Naive thymus-derived CD8-positive, alpha-beta T cell (primary cell): ENCODE data around the gene ITIH1. TPM values are rescaled to one million over a fixed set of nuclear protein-coding genes. Genes with fewer than 3 reads are reported as not detected.

Experiments used
- ATAC-seq, 2 donors: fragments of 150-1000 bp; cut with Tn5 transposase in 1 of 2; sonication (Bioruptor Pico), chemical (Tn5 transposase) in 1 of 2; 1 replicate in 1 of 2; 2 replicates in 1 of 2; pipeline ENCODE4 v1.10.0; 2021; ENCODE audit warnings: mild to moderate bottlenecking in 2 of 2, moderate library complexity in 2 of 2
- POLR2A ChIA-PET: fragments of 350-600 bp; sonication (Branson Sonifier 250); formaldehyde crosslinking; loops from one replicate; lab custom pipeline; 2021; ENCODE audit warnings: antibody characterized with exemption; lab: Charles Lee
- DNase-seq, 10 donors: peaks; one replicate each; pipeline versions ENCODE4 v3.0.0 to v3.0.0-alpha.2; 2020 to 2022
- H3K27ac Mint-ChIP-seq, 10 donors: one replicate each; pipeline ENCODE4 v1.8.0; 2020 to 2022; ENCODE audit warnings: mild to moderate bottlenecking in 10 of 10, mixed read lengths in 10 of 10, moderate library complexity in 4 of 10, inconsistent platforms in 1 of 10
- H3K27me3 Mint-ChIP-seq, 5 donors: one replicate each; pipeline ENCODE4 v1.8.0; 2021 to 2022; ENCODE audit warnings: mixed read lengths in 5 of 5
- H3K36me3 Mint-ChIP-seq, 3 donors: one replicate each; pipeline ENCODE4 v1.8.0; 2020 to 2022; ENCODE audit warnings: mixed read lengths in 3 of 3, mild to moderate bottlenecking in 2 of 3, inconsistent platforms in 1 of 3
- H3K4me1 Mint-ChIP-seq, 4 donors: one replicate each; pipeline ENCODE4 v1.8.0; 2021 to 2022; ENCODE audit warnings: mixed read lengths in 4 of 4
- H3K4me3 Mint-ChIP-seq, 10 donors: one replicate each; pipeline ENCODE4 v1.8.0; 2020 to 2022; ENCODE audit warnings: mild to moderate bottlenecking in 10 of 10, mixed read lengths in 10 of 10, moderate library complexity in 6 of 10, inconsistent platforms in 1 of 10
- H3K9me3 Mint-ChIP-seq, 9 donors: one replicate each; pipeline ENCODE4 v1.8.0; 2020 to 2022; ENCODE audit warnings: mixed read lengths in 9 of 9, mild to moderate bottlenecking in 3 of 9, inconsistent platforms in 1 of 9, moderate library complexity in 1 of 9
- polyA plus RNA-seq, 3 donors: library from polyadenylated mRNA; unstranded; fragments of 300-500 nt; fragmentation: Illumina TruSeq; gene quantifications; one replicate each; pipeline ENCODE4 v1.2.3, GENCODE V29; 2021
- total RNA-seq, 8 experiments: library from RNA in 2 of 8; stranded (reverse) in 2 of 8; gene quantifications; one replicate each; pipeline ENCODE4 v1.2.3 and lab custom pipeline; 2021 to 2026

ITIH1 gene
- total and polyA plus RNA-seq, 5 experiments from 2014 or later: not detected

- H3K4me3 Mint-ChIP-seq: no peak overlapping the region
- no peak overlapping the region for H3K27ac Mint-ChIP-seq
- no peaks in the 10 kb centered on the region for H3K36me3 Mint-ChIP-seq
- H3K27me3 Mint-ChIP-seq: no peaks in the 10 kb centered on the region
- POLR2A ChIA-PET: interaction anchor here (0.6 kb wide), 1 partner anchor 169 kb away, joined by 3 read pairs; no protein-coding TSS in a partner anchor
- no peak for DNase-seq
- H3K9me3 Mint-ChIP-seq: no peaks in the 10 kb centered on the region
- ATAC-seq: no peak
- peaks cover 5 to 14% (median 8%) of the 10 kb centered on the region in 4 donors for H3K4me1 Mint-ChIP-seq
Observed at GRCh38 chr3:52810923-52811322, 33.5 kb downstream of the ITIH1 start.

- ATAC-seq: no peak
- H3K36me3 Mint-ChIP-seq: no peaks in the 10 kb centered on the region
- POLR2A ChIA-PET: interaction anchor here (0.6 kb wide), 1 partner anchor 170 kb away, joined by 3 read pairs; no protein-coding TSS in a partner anchor
- no peaks in the 10 kb centered on the region for H3K27me3 Mint-ChIP-seq
- DNase-seq: no peak
- H3K9me3 Mint-ChIP-seq: no peaks in the 10 kb centered on the region
- H3K4me3 Mint-ChIP-seq: no peak overlapping the region
- peaks cover 5 to 14% (median 8%) of the 10 kb centered on the region in 4 donors for H3K4me1 Mint-ChIP-seq
- H3K27ac Mint-ChIP-seq: no peak overlapping the region
Observed at GRCh38 chr3:52811452-52812011, 34.1 kb downstream of the ITIH1 start.

- Mint-ChIP-seq H3K27ac (peak overlapping the region in 1 of 10 donors; percentile 19), H3K36me3 (no peaks in the 10 kb centered on the region), H3K27me3 (no peaks in the 10 kb centered on the region), H3K4me3 (no peak overlapping the region), H3K4me1 (peaks cover 5 to 13% (median 8%) of the 10 kb centered on the region in 4 donors), H3K9me3 (no peaks in the 10 kb centered on the region)
- DNase-seq: no peak
- ATAC-seq: no peak
- POLR2A ChIA-PET: no interaction called here
Observed at GRCh38 chr3:52813810-52814209, 36.4 kb downstream of the ITIH1 start.

GRCh38 chr3:52816199-52816598 is 38.8 kb downstream of the ITIH1 start:
- Mint-ChIP-seq H3K27me3 (no peaks in the 10 kb centered on the region), H3K27ac (no peak overlapping the region)
- ATAC-seq: no peak

GRCh38 chr3:52816654-52817053 is 39.3 kb downstream of the ITIH1 start:
- peak overlapping the region in 1 of 10 donors; percentile 65 for H3K27ac Mint-ChIP-seq
- H3K9me3 Mint-ChIP-seq: no peaks in the 10 kb centered on the region
- H3K4me3 Mint-ChIP-seq: no peak overlapping the region
- no peaks in the 10 kb centered on the region for H3K36me3 Mint-ChIP-seq
- no peaks in the 10 kb centered on the region for H3K27me3 Mint-ChIP-seq
- H3K4me1 Mint-ChIP-seq: no peaks in the 10 kb centered on the region
- POLR2A ChIA-PET: no interaction called here
- ATAC-seq (no peak), DNase-seq (no peak)

More at GRCh38 chr3:52816199-52816598, 38.8 kb downstream of the ITIH1 start:
- Mint-ChIP-seq H3K4me3 (no peak overlapping the region), H3K36me3 (no peaks in the 10 kb centered on the region), H3K9me3 (no peaks in the 10 kb centered on the region), H3K4me1 (peaks cover 0 to 2% (median 0%) of the 10 kb centered on the region in 4 donors)
- POLR2A ChIA-PET: no interaction called here
- DNase-seq: no peak

GRCh38 chr3:52817221-52817620 is 39.8 kb downstream of the ITIH1 start:
- POLR2A ChIA-PET: no interaction called here
- no peaks in the 10 kb centered on the region for H3K36me3 Mint-ChIP-seq
- H3K27me3 Mint-ChIP-seq: no peaks in the 10 kb centered on the region
- H3K27ac Mint-ChIP-seq: no peak overlapping the region
- ATAC-seq (no peak), DNase-seq (no peak)
- H3K9me3 Mint-ChIP-seq: no peaks in the 10 kb centered on the region
- H3K4me3 Mint-ChIP-seq: no peak overlapping the region
- H3K4me1 Mint-ChIP-seq: no peaks in the 10 kb centered on the region

GRCh38 chr3:52817860-52818259 is 40.5 kb downstream of the ITIH1 start:
- Mint-ChIP-seq H3K27ac (peak overlapping the region in 1 of 10 donors; percentile 24), H3K4me3 (no peak overlapping the region), H3K27me3 (no peaks in the 10 kb centered on the region), H3K36me3 (no peaks in the 10 kb centered on the region), H3K4me1 (no peaks in the 10 kb centered on the region), H3K9me3 (no peaks in the 10 kb centered on the region)
- POLR2A ChIA-PET: no interaction called here
- DNase-seq (no peak), ATAC-seq (no peak)

- H3K27me3 Mint-ChIP-seq: no peaks in the 10 kb centered on the region
- H3K9me3 Mint-ChIP-seq: no peaks in the 10 kb centered on the region
- no peak overlapping the region for H3K27ac Mint-ChIP-seq
- H3K4me1 Mint-ChIP-seq: peaks cover 0 to under 1% (median 0%) of the 10 kb centered on the region in 4 donors
- no peak for DNase-seq
- POLR2A ChIA-PET: no interaction called here
- H3K4me3 Mint-ChIP-seq: no peak overlapping the region
- no peak for ATAC-seq
- peaks cover 0 to 1% (median 1%) of the 10 kb centered on the region in 3 donors for H3K36me3 Mint-ChIP-seq
Observed at GRCh38 chr3:52819936-52820335, 42.5 kb downstream of the ITIH1 start.

GRCh38 chr3:52820736-52821135 is 43.3 kb downstream of the ITIH1 start:
- POLR2A ChIA-PET: no interaction called here
- Mint-ChIP-seq H3K27me3 (no peaks in the 10 kb centered on the region), H3K9me3 (no peaks in the 10 kb centered on the region), H3K4me1 (peaks cover 0 to 2% (median 0%) of the 10 kb centered on the region in 4 donors), H3K4me3 (no peak overlapping the region), H3K27ac (peak overlapping the region in 1 of 10 donors; percentile 19), H3K36me3 (peaks cover 0 to 3% (median 2%) of the 10 kb centered on the region in 3 donors)
- peak in 1 of 2 donors; percentile 38 for ATAC-seq
- no peak for DNase-seq

GRCh38 chr3:52822363-52822762 is 45.0 kb downstream of the ITIH1 start:
- H3K4me3 Mint-ChIP-seq: no peak overlapping the region
- H3K4me1 Mint-ChIP-seq: peaks cover 0 to 2% (median 0%) of the 10 kb centered on the region in 4 donors
- H3K9me3 Mint-ChIP-seq: no peaks in the 10 kb centered on the region
- POLR2A ChIA-PET: no interaction called here
- no peak overlapping the region for H3K27ac Mint-ChIP-seq
- ATAC-seq (no peak), DNase-seq (no peak)
- H3K27me3 Mint-ChIP-seq: no peaks in the 10 kb centered on the region
- peaks cover 0 to 3% (median 2%) of the 10 kb centered on the region in 3 donors for H3K36me3 Mint-ChIP-seq

- H3K36me3 Mint-ChIP-seq: peaks cover 0 to 3% (median 2%) of the 10 kb centered on the region in 3 donors
- POLR2A ChIA-PET: no interaction called here
- H3K4me1 Mint-ChIP-seq: peaks cover 0 to 2% (median 0%) of the 10 kb centered on the region in 4 donors
- no peak overlapping the region for H3K4me3 Mint-ChIP-seq
- no peaks in the 10 kb centered on the region for H3K27me3 Mint-ChIP-seq
- H3K9me3 Mint-ChIP-seq: no peaks in the 10 kb centered on the region
- ATAC-seq (no peak), DNase-seq (no peak)
- no peak overlapping the region for H3K27ac Mint-ChIP-seq
Observed at GRCh38 chr3:52824037-52824436, 46.6 kb downstream of the ITIH1 start.

GRCh38 chr3:52827441-52827840 is 50.0 kb downstream of the ITIH1 start:
- H3K27ac Mint-ChIP-seq: no peak overlapping the region
- H3K27me3 Mint-ChIP-seq: no peaks in the 10 kb centered on the region

GRCh38 chr3:52827866-52828376 is 50.5 kb downstream of the ITIH1 start:
- no peak overlapping the region for H3K4me3 Mint-ChIP-seq
- H3K36me3 Mint-ChIP-seq: peaks cover 0 to 3% (median 2%) of the 10 kb centered on the region in 3 donors
- ATAC-seq: no peak
- no peaks in the 10 kb centered on the region for H3K9me3 Mint-ChIP-seq
- POLR2A ChIA-PET: no interaction called here
- H3K27me3 Mint-ChIP-seq: no peaks in the 10 kb centered on the region
- no peak overlapping the region for H3K27ac Mint-ChIP-seq
- DNase-seq: no peak
- peaks cover 0 to 2% (median 0%) of the 10 kb centered on the region in 4 donors for H3K4me1 Mint-ChIP-seq

More at GRCh38 chr3:52827441-52827840, 50.0 kb downstream of the ITIH1 start:
- ATAC-seq (no peak), DNase-seq (no peak)
- peaks cover 0 to 2% (median 0%) of the 10 kb centered on the region in 4 donors for H3K4me1 Mint-ChIP-seq
- POLR2A ChIA-PET: no interaction called here
- H3K4me3 Mint-ChIP-seq: no peak overlapping the region
- peaks cover 0 to 3% (median 2%) of the 10 kb centered on the region in 3 donors for H3K36me3 Mint-ChIP-seq
- H3K9me3 Mint-ChIP-seq: no peaks in the 10 kb centered on the region
